GM18517 (cell line): ENCODE data around the gene GABRB3.
"Not testable (repeated sequence)": the region's sequence is repeated elsewhere in the genome, so short reads cannot be mapped to it uniquely, and the experiment has no call there.

Experiments used
- ATAC-seq: cut with Tn5 transposase; IDR thresholded peaks from one replicate; pipeline ENCODE4 v1.9.1; 2021; ENCODE audit warnings: mild to moderate bottlenecking, moderate library complexity; ENCODE audit not compliant: unreplicated experiment

The GABRB3 gene

DNA sequence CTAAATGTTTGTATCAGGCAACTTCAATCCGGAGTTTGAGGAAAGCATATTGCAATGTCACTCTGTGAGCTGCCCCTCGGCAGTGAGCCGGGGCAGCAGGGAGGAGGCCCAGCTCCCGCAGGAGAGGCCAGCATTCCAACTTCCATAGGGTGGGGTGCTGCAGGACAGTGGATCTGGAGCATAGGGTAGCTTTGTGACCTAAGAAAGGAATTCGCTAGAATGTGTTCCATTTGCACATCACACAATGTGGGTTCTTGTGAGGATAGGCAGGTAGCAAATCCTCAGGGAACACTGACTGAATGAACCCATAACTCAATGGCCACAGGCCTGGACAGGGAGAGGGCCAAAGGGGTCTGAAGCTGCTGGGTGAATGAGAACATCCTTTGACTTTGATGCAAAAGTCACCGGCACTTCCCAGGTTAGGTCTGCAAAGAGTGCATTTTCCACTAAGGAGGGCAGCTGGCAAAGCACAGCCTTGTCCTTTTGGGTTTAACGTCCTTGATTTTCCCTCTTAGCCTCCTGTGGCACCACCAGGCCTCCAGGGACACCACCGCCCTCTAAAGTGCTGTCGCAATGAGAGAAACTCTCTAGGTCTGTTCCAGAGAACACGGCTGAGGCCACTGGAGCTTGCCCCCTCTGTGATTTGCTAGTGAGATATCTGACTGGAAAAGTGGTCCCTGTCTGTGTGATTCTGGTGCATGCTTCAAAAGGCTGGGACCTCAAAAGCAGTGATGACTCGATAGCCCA is 36.2 kb downstream of the GABRB3 start:
- ATAC-seq = no peak

DNA sequence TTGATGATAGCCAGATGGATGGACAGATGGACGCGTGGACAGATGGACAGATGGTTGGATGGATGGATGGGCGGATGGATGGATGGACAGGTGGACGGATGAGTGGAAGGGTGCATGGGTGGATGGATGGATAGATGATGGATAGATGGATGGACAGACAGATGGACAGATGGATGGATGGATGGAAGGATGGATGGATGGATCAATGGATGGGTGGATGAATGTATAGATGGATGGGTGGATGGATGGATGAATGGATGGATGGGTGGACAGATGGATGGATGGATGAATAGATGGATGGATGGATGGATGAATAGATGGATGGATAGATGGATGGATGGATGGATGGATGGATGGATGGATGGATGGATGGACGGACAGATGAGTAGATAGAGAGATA is 40.9 kb downstream of the GABRB3 start:
- ATAC-seq = no peak

DNA sequence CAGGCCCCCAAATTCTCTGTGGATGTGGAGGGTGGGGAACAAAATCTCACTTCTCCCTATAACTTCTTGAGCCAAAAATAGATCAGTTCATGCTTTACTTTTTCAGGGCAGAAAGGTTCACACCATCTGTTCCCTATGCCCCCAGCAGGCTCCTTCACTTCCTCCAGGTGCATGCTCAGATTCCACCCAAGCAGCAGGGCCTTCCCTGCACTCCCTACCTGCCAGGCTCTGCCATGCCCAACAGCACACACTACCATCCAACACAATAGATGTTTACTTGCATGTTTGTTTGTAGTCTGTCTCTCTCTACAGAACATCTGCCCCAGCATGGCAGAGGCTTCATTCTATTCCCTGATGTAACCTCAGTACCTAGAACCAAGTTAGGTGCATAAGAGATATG is 43.3 kb downstream of the GABRB3 start:
- ATAC-seq = no peak

DNA sequence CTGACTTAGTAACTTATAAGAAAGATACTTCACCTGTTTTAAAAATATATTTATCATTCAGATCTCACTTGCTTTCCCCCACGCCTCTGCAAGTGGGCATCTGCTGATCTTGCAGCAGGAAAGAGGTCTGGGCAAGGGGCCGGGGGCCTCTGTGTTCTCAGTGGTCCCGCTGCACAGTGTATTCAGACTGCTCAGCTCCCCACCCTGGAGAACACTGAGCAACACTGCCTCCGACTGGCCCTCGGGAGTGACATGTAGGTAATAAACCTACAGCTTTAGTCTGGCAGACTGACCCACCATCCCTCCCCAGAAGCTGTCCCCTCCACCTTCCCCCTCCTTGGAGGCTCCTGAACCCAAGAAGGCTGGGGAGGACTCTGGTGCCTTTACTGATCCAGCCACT is 43.8 kb downstream of the GABRB3 start:
- ATAC-seq = no peak

DNA sequence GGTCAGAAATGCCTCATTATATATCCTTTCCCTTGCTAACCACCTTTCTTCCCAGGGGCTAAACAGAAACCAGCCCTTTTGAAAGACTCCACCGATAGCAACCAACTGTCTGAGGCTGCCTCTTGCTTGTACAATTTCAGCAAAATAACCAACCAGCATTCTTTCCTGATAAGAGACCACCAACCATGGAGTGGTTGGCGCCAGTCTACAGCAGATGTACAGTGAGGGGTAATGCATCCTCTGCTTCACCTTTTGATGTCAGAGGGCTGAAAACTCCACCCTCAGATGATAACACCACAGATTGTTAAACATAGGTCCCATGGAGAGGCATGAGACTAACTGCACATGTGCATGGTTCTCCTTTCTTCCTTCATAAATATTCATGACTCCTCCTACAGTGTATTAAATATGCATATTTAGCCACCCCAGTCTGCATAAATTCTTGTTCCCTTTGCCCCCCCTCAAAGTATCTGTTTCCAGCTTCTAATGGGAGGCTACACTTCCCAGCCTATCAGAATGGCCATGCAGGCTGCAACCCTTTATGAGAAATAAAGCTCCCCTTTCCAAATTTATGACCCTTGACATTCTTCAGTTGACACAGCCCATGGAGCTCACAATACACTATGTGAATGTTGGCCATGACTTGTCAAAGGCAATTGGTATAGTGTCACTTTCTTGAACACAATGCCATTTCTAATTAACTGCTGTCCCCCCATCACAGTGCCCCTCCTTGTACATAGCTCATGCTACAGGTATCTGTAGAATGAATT is 48.3 kb downstream of the GABRB3 start:
- ATAC-seq = no peak

DNA sequence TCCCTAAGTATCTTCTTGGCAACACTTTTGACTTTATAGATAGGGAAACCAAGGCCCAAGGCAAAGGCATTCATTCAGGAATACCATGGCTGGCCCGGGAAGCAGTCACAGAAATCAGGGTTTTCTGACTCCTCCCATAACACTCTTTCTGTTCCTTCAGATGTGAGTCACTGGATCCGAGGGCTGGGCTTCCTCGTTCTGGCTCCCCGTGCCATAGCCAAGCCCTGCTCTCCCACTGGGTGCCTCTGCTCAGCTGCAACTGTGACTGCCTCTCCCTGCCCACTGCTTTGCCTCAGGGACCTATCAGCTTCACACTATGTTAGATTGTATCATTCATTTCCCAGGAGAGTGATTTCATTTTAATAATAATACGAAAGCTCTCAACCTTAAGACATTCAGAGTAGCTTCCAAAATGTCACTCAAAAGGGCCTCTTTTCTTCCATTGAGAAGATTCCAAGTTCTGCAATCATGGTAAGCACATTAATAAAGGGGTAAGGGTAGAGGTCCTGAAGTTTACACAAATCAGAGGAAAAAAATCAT is 50.2 kb downstream of the GABRB3 start:
- ATAC-seq = no peak

DNA sequence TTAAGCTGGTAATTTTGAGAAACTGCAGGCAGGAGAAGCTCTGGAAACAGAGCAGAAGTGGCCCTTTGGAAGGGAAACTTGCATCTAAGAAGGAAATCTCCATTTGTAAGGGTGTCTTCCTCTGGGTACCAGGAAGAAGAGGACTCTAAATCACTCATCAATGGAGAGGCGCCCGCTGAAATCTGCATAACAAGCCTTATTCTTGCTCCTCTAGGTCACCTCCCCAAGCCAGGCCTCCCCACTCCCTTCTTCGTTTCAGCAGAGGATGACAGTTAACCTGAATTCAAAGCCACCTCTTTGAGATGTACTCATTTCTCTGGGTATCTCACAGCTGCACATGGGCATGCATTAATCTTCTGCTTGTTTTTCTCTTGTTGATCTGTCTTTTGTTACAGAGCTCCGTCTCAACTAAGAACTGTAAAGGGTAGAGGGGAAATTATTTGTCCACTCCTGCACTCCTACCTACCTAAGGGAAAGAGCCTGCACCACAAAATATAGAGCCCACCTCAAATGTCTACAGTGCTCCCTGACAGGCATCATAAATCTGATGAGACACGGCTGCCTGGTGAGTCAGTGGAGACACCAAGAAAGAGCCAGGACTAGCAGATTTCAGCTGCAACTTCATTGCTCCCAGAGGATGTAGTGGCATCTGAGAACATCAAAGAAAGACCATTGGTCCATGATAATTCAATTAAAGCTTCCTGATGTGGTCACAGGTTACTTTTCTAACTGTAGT is 51.5 kb downstream of the GABRB3 start:
- ATAC-seq = no peak

DNA sequence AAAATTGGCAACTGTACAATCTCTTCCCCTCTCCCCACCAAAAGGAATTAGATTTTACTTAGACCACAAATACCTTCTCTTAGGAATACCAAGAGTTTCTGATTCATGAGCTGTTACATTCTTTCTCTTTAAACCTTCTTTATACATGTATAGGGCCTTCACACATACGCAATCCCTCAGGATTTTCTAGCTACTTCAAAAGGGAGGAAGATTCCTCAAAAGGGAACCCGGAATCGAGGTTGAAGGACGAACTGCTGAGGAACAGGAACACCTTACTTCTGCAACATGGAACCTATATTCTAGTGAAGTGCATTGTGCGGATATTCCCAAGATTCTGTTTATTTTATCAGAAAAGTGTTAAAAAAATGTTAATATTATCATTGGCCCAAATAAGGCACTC is 52.3 kb downstream of the GABRB3 start:
- ATAC-seq = no peak

DNA sequence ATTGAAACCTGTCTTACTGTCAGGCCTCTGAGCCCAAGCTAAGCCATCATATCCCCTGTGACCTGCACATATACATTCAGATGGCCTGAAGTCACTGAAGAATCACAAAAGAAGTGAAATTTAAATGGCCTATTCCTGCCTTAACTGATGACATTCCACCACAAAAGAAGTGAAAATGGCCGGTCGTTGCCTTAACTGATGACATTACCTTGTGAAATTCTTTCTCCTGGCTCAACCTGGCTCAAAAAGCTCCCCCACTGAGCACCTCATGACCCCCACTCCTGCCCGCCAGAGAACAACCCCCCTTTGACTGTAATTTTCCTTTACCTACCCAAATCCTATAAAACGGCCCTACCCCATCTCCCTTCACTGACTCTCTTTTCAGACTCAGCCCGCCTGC is 53.0 kb downstream of the GABRB3 start:
- ATAC-seq = not testable (repeated sequence)

DNA sequence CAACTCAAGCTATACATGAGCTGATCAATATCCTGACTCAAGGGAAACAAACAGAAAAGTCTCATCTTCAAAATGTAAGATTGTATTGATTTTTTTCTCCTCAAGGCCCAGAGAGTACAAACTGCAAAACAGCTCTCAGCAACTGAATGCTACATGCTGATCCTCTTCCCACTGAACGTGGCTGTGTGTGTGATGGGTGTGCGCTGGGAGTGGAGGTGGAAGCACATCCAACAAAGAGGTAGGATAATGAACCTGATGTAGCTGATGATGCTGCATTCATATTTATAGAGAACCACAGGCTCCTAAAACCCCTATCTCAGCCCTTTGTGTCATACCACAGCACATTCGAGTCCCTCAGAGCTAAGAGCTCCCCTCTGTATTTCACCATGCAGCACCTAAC is 56.8 kb downstream of the GABRB3 start:
- ATAC-seq = no peak

DNA sequence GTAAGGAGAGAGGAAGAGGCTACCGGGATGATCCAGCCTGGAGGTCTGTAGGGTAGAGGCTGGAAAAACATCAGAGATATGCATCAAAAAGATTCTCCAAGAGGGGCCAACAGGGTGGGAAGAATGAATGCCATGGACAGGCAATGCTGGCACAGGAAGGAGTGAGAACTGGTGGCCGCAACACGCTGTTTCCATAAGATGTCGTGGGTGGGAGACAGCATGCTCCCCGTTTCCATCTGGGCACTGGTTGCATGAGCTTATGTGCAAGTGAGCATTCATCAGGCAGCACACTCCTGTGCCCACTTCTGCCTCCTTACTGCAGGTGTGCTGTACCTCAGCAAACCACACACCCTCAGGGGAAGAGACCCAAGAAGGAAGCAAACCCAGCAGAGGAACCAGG is 59.4 kb downstream of the GABRB3 start:
- no peak for ATAC-seq

DNA sequence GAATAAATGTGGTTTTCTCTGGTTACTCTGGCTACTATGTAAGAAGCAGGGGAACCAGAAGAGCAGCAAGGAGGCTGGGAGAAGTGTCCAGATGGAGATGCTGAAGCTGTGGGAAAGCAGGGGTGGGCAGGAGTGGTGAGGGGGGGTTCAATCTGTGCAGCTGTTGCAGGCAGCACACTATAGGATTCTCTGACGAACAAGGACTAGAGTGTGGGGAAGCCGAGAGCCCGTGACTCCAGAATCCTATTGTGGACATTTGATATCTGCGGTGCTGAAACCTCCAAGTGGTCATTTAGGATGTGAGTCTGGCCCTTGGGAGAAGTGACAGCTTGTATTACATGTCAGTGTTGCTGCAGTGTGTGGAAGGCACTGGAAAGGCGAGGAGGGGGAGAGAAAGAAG is 60.5 kb downstream of the GABRB3 start:
- no peak for ATAC-seq

DNA sequence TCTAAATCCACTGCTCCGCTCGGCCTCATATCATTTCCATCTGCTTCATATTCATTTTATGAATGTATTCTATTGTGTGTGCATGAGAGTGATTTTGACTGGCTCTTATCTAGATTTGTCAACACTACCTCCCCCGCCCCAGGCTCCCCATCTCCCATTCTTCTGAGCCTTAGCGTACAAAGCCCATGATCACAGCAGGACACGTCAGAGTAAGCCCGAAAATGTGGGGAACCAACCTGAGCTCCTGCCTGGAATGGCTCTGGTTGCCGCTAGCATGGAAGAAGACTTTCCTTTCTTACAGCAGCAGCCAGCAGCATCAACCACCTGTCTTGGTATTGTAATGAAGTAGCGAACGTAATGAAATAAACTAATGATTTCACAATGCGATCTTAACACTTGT is 61.4 kb downstream of the GABRB3 start:
- no peak for ATAC-seq

DNA sequence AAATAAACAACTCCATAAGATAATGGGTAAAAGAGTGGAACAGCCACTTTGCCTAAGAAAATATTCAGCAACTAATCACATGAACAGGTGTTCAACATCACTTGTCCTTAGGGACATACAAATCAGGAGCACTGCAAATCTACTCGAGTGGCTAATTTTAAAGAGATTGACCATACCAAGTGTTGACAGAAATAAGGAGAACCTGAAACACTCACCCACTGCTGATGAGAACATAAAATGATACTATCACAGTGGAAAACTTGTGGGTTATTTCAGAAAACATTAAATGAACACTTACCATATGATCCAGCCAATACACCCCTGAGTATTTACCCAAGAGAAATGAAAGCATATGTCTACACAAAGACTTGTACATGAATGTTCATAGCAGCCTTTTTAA is 70.5 kb downstream of the GABRB3 start:
- no peak for ATAC-seq

DNA sequence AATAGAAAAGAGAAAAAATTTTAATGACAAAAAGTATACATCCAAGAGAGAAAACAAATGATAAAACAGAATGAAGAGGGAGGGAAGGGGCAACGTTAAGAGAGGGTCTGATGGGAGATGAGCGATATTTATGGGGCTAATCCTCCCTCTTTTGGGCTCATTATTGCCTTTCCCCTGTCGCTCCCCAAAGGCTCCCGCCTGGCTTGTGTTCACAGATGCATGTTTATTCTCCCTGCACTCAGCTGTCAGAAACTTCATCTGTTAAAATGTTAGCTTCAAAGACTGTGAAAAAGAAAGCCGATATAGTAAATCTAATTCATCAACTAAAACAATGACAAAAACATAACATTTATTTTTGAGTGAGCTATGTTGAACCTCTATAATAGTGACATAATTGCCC is 74.3 kb downstream of the GABRB3 start:
- ATAC-seq = no peak

DNA sequence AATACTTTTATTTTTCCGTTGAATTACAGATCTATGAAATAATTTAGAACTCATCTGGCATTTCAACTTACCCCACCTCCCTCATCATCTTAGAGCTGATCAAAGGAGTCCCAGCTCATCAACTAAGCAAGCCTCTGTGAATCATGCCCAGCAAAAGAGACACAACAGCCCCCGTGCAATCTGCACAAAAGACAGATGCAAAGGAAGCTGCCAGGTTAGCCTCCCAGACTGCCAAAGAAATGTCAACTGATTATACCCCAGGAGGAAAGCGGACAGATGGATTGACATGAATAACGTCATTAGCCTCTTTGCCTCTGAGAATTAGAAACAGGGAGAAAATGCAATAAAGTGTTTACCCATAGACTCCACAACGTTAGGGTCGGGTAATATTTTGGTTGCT is 75.0 kb downstream of the GABRB3 start:
- no peak for ATAC-seq

DNA sequence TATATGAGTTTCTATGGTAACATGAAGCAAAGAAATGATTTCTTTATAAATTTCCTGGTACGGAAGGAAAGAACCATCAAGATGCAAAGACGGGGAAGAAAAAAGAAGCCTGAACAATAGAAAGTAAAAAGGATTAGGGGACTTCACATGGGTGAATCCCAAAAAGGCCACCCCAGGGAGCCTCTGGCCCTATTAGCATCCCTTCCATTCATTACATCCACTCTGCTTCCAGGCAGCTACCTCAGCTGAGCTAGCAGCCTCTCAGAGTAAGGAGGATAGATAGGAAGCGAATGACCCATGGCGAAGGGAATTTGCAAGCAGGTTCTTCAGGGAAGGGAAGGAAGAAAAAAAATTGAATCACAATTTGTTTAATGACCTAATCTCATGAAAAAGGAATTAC is 81.6 kb downstream of the GABRB3 start:
- ATAC-seq = no peak

DNA sequence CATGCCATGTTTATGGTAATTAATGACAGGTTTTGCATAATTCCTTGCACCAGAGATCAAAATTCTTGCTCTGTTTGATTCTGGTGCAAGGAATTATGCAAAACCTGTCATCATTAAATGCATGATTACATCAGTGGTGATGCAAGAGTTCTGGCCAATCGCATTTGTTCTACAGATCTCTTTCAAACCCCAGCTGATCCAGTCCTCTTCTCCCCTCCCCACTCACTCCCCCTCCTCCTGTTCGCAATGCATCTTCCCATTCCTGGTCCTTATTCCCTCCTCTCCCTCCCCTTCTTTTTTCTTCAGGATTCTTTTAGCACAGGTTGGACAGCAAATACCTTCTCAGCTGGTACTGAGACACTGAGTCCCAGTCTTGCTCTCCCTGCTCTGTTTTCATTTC is 82.1 kb downstream of the GABRB3 start:
- no peak for ATAC-seq

DNA sequence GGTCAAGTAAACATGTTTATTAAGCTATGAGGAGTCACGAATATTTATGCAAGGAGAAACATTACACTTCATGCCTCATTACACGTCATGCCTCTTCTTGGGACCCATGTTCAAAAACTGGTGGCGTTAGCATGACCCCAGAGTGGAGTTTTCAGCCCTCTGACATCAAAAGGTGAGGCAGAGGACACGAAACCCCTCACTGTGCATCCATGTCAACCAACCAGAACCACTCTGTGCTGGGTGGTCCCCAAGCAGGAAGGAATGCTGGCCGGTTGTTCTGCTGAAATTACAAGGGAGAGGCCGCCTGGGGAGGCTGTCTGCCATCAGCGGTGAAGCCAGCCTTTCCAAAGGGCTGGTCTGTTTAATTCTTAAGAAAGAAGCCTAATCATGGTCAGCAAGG is 83.4 kb downstream of the GABRB3 start:
- no peak for ATAC-seq

DNA sequence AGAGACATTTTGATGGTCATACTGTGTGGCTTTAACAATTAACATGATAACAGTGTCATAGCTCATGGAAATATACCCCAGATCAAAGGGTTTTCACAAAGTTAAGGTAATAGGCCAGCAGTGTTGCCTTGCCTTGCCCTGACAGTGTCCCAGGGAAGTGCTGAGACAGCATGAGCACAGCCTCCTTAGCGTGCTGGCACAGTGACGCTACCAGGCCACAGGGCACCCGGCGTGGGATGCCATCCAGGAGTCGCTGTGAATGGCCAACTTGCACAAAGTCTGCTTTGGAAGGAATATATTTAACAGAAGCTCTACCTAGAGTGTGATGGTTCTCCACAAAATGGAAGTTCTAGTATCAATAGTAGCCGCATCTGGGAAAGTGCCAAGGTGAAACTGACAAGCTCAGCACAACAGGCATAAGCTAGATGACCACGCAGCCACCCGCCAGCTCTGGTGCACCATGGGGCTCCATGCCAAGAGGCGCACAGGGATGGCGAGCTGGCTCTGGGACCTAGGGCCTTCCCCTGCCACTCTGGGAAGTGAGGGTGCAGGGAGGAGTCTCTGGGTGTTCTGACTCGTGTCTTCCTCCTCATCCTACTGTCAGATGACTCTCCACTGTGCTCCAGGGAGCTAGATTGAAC is 86.2 kb downstream of the GABRB3 start:
- no peak for ATAC-seq

DNA sequence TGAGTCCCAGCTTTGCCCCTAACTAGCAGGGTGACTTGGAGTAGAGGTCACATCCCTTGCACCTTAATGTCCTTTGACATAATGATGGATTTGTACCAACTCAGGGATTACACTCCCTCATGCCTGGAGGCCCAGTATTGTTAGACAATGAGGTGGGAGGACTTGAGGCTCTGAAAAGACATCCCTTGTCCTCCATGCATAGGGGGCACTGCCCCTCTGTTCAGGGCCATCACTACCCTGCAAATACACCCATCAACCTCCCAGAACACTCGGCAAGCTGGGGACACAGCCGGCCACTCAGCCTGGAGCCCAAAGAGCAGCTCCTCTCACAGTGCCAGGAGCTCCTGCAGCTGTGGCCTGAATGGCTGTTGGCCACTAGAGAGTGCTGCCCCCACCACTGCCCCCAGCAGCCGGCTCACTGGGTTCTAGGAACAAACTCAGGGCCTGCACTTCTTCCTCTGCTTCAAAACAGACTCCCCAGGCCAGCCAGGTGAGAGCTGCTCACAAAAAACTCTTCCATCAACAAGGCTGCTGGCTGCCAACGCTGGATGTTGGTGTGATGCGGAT is 90.2 kb downstream of the GABRB3 start:
- no peak for ATAC-seq
